Activated naive CD4-positive, alpha-beta T cell treated with Interleukin-2 at 50 U/mL for 16 hours (primary cell): ENCODE results near the gene TBXA2R.

Source experiments
- DNase-seq: peaks from one replicate; pipeline ENCODE4 v3.0.0-alpha.2; 2020

The TBXA2R gene

DNA sequence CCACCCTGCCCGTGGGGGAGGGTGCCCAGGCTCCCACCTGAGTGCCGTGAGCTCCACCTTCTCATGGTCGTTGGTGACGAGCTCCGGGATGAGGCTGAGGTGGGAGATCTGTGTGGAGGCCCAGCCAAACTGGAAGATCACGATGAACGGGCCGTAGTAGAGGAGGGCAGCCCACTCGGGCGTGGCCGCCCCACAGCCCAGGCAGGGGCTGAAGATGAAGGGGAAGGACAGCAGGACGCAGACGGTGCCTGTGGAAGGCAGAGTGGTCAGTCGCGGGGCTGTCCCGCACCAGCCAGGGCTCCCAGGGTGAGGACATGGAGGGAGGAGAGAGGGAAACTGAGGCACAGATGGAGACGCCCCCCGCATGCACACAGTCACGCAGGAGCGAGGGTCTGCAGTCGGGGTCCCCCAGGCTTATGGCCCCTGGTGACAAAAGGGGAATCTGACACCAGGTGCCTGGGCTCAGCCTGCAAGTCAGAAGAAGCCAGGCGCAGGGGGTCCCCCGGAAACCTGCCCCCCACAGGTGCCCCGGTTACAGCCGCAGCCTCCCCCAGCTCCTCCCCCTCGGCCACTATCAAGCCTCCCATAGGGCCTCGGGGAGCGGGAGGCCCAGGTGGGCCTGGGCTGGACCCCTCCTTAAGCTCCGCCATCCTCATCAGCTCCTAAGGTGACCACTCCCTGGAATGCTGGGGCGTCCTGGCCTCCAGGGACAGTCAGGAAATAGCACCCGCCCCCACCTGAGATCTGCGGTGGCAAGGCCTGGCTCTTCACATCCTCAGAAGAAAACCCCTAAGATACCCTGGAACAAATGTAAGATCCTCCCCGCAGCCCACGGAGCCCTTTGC is 55.5 kb downstream of the TBXA2R start:
- DNase-seq, result no peak

DNA sequence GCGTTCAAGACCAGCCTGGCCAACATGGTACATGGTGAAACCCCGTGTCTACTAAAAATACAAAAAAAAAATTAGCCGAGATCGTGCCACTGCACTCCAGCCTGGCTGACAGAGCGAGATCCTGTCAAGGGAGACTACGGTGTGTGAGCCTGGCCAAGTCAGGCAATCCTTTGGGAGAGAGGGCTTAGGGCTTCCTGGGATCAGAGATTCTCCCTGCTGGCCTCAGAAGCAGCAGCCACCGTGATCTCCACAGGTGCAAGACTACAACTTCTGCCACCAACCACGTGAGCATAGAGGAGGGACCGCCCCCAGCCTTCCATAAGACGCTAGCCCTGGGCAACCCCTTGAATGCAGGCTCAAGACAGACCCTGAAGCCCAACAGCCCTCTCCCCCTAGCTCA is 56.9 kb downstream of the TBXA2R start:
- DNase-seq, result no peak

- DNase-seq, result no peak
Measured at GRCh38 chr19:3548606-3549005, 58.1 kb downstream of the TBXA2R start.

GRCh38 chr19:3547767-3548282 is 58.9 kb downstream of the TBXA2R start:
- DNase-seq, result no peak

- DNase-seq, result peak; percentile 39
Measured at GRCh38 chr19:3547301-3547731, 59.4 kb downstream of the TBXA2R start.

- no peak for DNase-seq
Measured at GRCh38 chr19:3546119-3546518, 60.6 kb downstream of the TBXA2R start.

DNA sequence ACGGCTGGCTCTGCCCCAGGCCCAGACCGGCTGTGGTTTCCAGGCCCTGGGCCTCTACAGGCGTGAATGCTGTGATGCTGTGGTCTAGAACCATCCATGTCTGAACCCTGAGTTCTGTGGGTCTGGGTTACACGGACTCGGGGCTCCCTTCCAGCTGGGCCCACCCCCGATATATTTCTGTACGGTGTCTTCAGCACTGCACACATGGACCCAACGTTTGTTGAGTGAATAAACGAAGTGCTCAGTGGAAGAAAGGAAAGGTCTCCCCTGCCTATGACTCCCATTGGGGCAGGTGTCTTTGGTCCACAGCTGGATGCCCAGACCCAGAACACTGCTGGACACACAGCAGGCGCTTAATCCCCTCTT is 61.0 kb downstream of the TBXA2R start:
- DNase-seq, result no peak

GRCh38 chr19:3544742-3545668 is 61.7 kb downstream of the TBXA2R start:
- DNase-seq, result peak; percentile 82
